Measurements from ENCODE around the gene DLGAP1.
"Not testable (repeated sequence)": the region's sequence is repeated elsewhere in the genome, so short reads cannot be mapped to it uniquely, and the experiment has no call there.

Gene DLGAP1

DNA sequence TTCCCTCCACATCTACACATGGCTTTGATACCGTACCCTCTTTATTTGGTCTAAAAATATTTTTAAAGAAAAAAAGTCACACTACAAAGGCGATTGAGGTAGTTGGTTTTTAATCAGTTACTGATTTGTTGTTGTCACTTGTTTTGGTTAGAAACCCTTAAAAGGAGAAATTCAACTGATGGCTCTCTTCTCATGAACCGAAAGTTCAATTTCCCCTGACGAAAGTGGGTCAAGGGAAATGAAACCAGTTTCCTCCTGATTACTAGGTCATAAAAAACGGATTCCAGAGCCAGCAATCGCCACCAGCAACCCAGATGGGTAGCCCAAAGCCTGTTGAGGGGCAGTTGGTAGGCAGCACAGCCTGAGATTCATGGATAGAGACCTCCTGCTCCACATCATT lies 63.2 kb downstream of the DLGAP1 start:
- no peak for DNase-seq

DNA sequence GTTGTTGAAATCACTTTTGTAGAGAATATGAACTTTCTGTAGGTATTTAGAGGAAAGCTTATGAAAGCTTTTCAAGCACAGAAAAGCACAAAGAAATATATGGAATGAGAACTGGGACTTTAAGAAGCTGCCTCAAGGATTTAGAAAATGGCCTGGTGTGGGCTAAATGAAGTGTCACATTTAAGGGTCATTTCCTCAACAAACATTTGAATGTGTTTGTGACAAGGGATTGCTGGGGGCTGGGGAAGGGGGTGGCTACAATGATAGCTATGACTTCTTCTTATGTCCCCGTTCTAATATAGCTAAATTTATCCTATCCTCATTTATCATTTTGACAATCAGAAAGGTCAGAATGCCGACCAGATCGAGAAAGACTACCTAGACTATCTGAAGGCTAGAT lies 69.2 kb downstream of the DLGAP1 start:
- no peak for DNase-seq

DNA sequence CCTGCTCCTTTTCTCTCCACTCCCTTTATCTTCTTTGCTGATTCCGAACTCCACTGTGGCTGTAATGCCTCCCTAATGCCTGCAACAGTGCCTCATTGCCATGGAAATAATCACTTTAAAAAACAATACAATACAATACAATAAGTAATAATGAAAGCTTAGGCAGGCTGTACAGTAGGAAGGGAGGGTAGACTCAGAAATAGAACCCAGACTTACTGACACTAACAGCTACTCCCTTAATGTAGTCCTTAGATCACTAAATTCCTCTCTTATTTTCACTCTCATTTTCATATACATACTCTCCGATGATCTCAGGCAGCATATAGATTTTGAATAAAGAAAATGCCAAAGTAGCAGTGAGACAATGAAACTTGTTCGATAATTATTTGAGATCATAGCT lies 70.2 kb downstream of the DLGAP1 start:
- DNase-seq: no peak

DNA sequence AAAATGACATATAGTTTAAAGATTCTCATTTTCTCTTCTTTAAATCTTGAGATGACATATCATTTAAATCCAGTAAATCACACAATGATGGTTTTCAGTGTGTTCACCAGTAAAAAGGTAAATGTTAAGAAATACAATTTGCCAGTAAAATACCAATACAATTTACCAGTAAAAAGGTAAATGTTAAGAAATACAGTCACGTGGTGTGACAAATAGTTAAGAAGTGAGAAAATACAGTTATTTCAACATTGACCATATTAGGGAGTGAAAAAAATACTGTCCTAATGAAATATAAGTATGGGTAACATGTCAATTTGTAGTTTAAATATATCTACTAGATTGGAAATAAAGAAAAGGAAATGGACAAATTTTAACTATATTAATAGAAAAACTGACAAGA lies 80.5 kb downstream of the DLGAP1 start:
- no peak for DNase-seq

DNA sequence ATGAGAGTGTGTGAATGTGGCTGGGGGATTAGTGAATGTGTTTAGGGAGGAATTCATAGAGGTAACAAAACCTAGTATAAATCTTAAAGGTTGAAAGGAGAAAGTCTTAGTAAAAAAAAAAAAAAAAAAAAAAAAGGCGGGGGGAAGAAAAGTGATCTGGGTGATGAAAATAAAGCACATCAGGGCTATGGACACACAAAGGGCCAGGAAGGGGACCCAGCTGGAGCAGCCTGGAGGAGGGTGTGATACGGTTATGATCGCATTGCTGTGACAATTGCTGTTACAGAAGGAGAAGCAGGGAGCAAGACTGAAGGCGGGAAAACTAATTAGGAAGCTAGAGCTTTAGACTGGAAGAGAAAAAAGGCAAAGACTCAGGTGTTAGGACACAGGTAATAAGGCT lies 85.4 kb downstream of the DLGAP1 start:
- no peak for DNase-seq

DNA sequence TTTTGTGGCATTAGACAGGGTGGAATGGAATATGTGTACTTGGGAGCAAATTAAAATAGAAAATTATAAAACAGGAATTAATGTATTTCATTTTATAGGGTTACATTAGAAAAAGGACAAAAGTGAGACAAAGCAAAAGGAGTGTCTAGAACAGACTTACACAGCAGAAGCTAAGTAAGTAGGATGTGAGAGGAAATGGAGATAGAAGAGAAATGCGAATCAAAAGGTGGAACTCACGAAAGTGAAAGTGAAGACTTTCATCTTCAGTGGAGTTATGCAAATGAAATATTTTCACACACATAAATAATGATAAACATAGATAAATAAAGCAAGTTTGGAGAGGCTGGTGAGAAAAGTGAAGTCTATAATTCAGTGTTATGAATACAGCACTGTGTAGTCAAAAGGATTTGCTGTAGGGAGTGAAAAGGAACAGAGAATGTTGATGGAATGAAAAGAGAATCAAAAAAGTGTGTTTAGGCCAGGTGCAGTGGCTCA lies 94.8 kb downstream of the DLGAP1 start:
- DNase-seq: no peak

DNA sequence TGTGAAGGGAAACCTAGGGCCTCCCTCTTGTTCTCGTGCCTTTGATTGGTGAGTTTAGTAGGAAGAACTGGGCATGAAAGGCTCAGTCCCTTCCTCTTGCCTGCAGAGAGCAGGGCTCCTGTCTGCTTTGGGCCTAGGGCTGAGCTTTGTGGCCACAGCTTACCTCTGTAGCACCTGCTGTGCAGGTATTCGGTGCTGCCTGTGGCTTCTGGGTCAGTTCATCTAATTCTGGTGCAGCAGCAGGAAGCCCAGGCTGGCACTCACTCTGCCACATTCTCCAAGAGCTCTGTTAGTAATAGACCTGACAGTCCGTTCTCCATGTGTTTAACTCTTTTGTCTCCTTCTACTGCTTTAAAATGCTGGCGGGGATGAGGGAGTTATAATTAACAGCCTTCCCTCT lies 96.5 kb downstream of the DLGAP1 start:
- DNase-seq: no peak

DNA sequence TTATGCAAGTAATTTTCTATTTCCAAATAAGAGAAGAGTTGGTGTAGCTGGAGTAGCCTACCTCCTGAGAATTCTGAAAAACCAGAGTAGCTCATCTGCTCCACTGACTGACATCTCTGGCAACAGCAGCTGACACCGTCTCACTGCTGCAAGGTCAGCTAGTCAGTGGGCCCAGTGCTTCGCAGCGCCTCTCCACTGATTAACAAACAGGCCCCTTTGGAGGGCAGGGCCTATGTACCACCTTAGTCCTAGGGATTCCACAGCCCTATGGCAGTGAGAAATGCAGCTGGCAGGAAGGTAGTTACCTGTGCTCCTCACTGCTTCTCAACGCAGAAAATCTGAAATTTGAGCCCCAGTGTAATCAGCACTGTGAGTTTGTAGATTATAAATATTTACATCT lies 97.5 kb downstream of the DLGAP1 start:
- DNase-seq: no peak

DNA sequence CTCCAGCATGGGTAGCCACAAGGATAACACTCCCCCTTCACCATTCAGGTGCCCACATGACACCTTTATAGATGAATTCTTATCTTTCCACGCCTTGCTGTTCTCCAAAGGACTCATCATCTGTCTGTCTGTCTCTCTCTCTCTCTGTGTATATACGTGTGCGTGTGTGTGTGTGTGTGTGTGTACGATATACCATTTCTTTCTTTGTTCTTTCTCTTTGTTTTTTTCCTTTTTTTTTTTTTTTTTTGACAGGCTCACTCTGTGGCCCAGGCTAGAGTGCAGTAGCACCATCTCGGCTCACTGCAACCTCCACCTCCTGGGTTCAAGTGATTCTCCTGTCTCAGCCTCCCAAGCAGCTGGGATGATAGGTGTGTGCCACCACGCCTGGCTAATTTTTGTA lies 98.2 kb downstream of the DLGAP1 start:
- no peak for DNase-seq

DNA sequence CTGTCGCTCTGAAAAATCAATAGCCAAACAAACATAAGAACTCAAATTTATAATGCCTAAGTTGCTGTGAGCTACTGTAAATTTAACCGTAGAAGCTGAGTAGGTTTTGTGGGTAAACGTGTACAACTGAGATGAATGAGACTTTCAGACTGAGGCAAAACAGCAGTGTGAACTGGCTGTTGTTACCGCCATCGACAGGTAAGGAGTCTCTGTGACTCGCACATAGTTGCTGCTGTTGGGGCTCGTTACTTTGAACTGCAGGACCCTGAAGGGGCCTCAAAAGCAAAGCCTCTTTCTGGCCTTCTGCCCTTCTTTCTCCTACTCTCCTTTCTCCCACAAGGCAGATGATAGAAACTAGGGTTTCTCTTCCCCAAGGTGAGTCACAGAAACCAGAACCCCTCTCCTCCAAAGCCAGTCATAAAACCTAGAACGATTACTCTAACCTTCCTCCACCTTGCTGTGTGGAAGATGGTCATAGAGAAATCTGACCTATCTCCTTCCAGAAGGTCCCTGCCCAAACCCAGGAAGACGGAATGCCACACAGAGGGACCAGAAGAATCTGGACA lies 101.2 kb downstream of the DLGAP1 start:
- no peak for DNase-seq

DNA sequence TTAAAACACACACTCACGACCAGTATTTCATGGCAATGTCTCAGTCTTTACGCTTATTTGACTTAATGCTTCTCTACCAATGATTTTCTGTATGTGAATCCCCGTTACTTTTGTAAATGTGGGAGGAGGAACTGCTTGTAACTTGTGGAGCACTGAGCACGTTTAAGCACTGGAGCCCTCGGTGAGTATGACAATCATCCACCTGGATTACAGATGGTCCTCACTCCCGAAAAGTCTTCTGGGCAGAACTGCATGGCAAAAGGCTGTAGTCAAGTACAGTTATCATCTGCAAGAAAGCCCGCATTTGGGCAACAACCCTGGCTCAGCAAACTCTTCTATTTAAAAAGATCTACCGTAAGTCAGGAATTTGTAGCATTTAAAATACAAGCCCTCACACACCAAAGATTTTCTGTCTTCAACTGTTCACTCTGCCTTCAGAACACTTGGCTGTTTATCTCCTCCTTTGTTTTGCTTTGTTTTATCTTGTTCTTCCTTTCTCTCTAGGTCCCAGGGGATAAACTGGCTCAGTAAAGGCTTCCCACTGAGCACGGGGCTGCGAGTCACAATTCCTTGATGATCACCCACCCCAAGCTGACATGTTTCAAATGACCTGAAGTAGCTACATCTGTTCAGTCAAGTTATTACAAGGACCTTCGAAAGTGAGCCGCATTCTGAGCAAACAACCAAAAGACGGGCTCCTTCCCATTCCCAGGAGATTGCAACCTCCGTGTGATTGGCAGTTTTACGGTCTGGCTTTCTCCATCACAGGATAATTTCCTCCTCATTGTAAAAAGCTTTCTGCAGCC lies 102.2 kb downstream of the DLGAP1 start:
- no peak for DNase-seq

DNA sequence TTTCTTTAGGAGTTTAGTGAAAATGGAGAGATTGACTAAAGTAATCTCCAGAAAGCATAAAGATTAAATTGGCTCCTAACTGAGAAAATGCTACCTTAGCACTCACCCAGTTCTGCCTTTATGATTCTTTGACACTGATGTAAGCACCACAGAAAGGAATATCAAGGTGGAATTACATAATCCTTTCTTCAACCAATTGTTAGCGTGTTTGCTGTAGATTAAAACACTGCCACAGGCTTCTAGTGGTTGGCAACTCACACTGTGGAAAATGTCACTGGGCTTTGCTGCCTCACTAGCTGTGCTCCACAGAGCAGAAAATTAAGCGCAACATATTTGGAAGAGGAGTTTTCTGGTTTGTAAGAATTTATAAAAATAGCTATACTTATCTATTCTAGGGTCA lies 104.1 kb downstream of the DLGAP1 start:
- DNase-seq: peak in 1 of 56 donors; percentile 2

DNA sequence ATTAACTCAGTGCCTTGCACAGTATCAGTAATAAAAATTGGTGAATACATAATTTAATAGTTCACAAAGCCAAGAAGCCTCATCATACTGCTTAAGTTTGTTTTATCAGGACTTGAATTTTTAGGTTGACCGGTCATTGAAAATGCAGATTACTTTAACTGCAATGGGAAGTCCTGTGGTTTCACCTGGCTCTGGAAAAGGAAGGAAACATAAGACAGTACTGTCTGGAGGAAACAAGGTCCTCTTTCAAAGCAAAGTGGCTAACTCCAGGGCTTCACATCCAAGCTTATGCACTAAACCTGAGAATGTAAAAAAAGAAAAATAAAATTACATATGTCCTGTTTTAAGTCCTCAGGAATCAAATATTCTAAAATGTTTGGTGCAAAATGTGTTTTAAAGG lies 119.7 kb downstream of the DLGAP1 start:
- no peak for DNase-seq

DNA sequence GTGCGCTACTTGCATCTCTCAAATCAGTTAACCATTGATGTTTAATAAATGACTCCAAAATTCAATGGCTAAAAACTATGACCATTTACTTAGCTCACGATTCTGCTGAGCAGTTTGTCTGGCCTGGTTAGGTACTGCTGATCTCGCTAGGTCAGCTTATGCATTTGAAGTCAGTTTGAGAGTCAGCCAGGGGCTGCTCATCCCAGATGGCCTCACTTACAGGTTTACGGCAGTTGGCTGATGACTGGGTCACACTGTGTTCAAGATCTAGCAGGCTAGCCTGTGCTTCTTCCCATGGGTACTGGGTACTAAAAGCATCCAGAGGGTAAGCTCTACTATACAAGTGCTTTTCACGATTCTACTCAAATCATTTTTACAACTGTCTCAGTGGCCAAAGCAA lies 122.1 kb downstream of the DLGAP1 start:
- DNase-seq: no peak

DNA sequence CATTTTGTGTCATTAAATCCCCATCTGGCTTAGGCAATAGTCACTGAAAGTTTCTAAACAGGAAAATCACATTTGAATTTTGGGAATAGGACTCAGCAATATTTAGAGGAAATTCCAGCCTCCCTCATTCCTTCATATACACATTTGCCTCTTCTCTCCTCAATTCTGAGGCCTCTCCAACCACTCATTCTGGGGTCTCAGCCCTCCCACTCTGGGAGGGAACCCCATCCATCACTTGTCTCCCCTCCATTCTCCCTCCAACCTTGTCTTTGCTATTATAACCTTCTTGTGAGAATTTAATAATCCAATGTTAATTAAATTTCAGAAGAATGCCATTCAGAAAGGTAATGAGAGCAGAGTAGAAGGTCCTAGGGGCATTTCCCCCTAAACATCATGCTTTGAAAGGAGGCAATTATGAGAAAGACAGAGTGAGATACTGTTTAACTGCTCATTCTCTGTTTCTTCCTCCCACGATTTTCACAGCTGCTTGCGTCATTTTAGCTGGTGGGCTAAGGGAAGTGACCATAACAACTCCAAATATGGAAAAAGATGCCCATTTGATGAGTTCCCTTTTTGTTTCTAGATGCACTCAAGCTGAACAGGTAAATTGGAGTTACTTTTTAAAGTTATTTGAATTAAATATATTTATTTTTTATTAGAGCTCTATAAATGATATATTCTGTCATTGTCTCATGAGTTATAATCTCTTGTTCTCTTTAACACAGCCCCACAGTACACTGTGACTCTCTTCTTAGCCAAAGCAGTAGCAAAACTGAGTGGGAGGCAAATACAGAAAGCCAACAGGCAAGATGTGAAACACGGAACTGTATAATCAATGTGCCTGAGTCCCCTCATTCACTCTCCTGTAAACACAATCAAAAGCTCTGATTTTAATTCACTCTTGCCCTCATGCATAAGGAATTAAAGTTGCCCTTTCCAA lies 135.1 kb downstream of the DLGAP1 start:
- DNase-seq: peak in 1 of 56 donors; percentile 5

DNA sequence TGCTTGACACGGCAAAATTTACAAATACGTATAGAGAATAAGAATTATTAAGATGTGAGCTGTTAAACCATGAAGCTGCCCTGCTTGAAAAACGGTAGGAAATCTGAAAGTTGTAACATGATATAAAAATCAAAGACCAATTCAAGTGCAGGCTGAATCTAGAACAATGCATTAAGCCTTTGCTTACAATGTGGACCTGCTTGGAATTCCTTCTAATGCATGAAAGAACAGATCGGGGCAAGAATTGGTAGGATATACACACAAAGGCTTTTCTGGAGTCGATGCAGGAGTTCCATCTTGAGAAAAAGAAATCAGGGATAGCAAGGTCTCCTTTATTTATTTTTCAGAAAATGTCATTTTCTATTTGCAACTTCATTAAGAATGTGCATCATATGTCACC lies 136.8 kb downstream of the DLGAP1 start:
- DNase-seq: no peak

DNA sequence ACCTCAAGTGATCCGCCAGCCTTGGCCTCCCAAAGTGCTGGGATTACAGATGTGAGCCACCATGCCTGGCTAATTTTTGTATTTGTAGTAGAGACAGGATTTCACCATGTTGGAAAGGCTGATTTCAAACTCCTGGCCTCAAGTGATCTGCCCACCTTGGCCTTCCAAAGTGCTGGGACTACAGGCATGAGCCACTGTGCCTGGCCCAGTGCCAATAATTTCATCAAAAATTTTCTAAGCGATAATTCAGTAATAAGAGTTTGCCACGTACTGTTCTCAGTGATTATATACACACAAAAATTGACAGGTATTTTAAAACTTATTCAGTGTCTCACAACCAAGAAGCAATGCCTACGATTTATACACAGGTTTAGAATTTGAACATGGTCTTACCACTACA lies 143.2 kb downstream of the DLGAP1 start:
- not testable (repeated sequence) for DNase-seq

DNA sequence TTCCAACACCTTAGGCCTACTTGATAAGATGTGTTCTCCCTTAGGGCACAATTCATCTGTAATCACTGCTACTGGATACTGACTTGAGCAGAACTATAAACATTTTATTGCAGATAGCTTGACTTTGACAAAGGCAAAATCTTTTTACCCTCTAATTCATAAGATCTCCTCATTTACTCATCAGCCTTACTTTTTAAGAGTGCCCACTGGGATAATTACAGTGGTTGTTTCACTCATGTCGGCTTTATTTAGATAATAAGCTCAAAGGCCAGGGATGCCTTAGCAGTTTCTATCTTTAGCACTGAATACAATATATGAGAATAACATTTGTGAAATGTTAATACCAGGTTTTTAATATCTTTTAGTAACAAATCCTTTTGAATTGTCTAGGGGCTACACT lies 144.0 kb downstream of the DLGAP1 start:
- DNase-seq: no peak

DNA sequence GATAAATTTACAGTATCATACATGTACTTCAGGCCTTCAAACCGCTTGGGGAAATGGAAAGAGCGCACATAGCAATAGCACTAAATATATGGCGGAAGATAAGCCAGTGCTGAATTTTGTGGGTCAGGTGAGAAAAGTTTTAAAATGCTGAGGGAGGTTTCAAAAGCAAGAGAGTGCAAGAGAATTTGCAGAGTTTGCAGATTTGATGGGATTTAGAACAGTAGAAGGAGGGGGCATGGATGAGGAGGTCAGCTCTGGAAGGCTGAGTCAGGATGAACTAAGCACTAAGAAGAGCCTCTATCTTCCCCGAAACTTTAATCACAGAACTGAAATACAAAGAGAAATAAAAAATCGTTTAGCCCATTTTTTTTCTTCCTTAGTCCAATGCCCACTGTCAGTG lies 145.9 kb downstream of the DLGAP1 start:
- DNase-seq: no peak

DNA sequence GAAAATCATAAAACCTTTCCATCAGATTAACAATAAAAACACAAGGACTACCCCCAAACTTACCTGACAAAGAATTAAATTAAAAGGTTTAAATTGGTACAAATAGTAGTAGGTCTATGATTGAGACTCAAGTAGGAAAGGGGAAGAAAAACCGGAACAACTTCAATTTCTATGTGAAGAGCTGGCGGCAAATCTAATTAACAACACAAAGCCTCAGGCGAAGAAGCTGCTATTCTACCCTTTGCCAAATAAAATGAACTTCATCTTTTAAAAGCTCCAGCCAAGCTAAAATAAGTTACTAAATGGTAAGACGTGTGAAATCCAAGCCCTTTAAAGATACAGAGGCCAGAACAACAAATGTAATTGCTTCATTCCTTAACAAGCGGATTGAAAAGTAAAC lies 146.5 kb downstream of the DLGAP1 start:
- DNase-seq: no peak

DNA sequence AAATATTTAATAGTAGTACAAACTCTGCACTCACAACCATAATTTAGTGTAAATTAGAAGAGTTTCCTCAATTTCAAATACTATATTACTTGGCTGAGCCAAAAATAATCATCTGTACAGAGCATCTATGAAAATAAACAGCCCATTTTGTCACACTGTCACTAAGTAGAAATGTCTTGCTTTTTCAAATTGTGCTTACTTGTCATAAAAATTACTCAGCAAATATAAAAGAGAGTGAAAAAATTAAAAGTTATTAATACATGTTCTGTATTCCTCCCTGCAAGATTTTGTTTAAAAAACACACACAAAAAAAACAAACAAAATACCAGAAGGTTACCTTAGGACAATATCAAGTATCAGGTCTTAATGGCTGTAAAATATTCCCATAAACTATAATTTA lies 155.7 kb downstream of the DLGAP1 start:
- DNase-seq: no peak

DNA sequence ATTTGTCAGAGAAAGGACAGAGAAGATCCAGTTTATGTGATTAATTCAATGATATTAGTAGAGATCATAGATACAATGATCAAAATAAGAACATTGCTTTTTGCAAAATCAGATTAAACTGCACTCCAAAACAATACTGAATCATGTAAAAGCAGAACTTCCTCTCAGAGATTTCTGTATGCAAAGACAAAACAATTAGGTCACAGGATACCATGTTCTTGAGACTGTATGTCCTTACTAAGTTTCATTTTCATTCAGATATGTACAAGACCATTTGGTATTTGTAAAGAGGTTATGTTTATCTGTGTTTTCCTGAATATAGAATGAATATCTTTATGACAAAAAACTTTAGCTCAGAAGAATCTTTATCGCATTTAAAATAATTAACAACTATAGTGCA lies 161.8 kb downstream of the DLGAP1 start:
- no peak for DNase-seq

All from amygdala (tissue), 56 donors.